ENCODE measurements around the gene RPP40.

The RPP40 gene

GRCh38 chr6:5025911-5026819 lies 22.3 kb upstream of the RPP40 start:
- Histone ChIP-seq H3K9me3 (ENCODE audit: insufficient read depth, low read length, severe bottlenecking) (no peaks in the 10 kb centered on the region), H3K36me3 (ENCODE audit: insufficient read depth, low read length) (no peaks in the 10 kb centered on the region), H2AFZ (ENCODE audit: low read depth, low read length) (no peak overlapping the region), H3K4me2 (ENCODE audit: insufficient read depth, low read length) (no peak overlapping the region), H3K4me1 (ENCODE audit: insufficient read depth, low read length) (no peaks in the 10 kb centered on the region), H3K4me3 (ENCODE audit: low read depth in 1 of 2, low read length in 2 of 2) (no peak overlapping the region), H3K9ac (ENCODE audit: low read depth, low read length) (no peak overlapping the region), H3K27me3 (ENCODE audit: insufficient read depth, low read length, poor library complexity) (no peaks in the 10 kb centered on the region), H3K79me2 (ENCODE audit: insufficient read depth, low read length) (no peaks in the 10 kb centered on the region), H4K20me1 (ENCODE audit: insufficient read depth, low read length) (no peaks in the 10 kb centered on the region), H3K27ac (ENCODE audit: low read length) (no peak overlapping the region)
- TF ChIP-seq EZH2 (IDR thresholded peaks at IDR 0.05; ENCODE audit: borderline replicate concordance, low read depth, low read length, severe bottlenecking) = no peak
- no peak for TF ChIP-seq CTCF (IDR thresholded peaks at IDR 0.05; ENCODE audit: borderline replicate concordance, extremely low read depth, low read length, poor library complexity, severe bottlenecking)
- DNase-seq = no peak
- ATAC-seq (ENCODE audit: insufficient read depth, low read depth) = no peak

GRCh38 chr6:5023923-5024322 lies 20.1 kb upstream of the RPP40 start:
- no peaks in the 10 kb centered on the region for H3K36me3 ChIP-seq (ENCODE audit: insufficient read depth, low read length)
- H3K9ac ChIP-seq (ENCODE audit: low read depth, low read length) = no peak overlapping the region
- ATAC-seq (ENCODE audit: insufficient read depth, low read depth) = no peak
- no peak overlapping the region for H3K27ac ChIP-seq (ENCODE audit: low read length)
- no peak overlapping the region for H2AFZ ChIP-seq (ENCODE audit: low read depth, low read length)
- H3K27me3 ChIP-seq (ENCODE audit: insufficient read depth, low read length, poor library complexity) = no peaks in the 10 kb centered on the region
- H3K4me1 ChIP-seq (ENCODE audit: insufficient read depth, low read length) = no peaks in the 10 kb centered on the region
- no peaks in the 10 kb centered on the region for H4K20me1 ChIP-seq (ENCODE audit: insufficient read depth, low read length)
- no peaks in the 10 kb centered on the region for H3K9me3 ChIP-seq (ENCODE audit: insufficient read depth, low read length, severe bottlenecking)
- no peak for DNase-seq
- no peak overlapping the region for H3K4me2 ChIP-seq (ENCODE audit: insufficient read depth, low read length)
- TF ChIP-seq EZH2 (IDR thresholded peaks at IDR 0.05; ENCODE audit: borderline replicate concordance, low read depth, low read length, severe bottlenecking) = no peak
- no peak for TF ChIP-seq CTCF (IDR thresholded peaks at IDR 0.05; ENCODE audit: borderline replicate concordance, extremely low read depth, low read length, poor library complexity, severe bottlenecking)
- no peak overlapping the region for H3K4me3 ChIP-seq (ENCODE audit: low read depth in 1 of 2, low read length in 2 of 2)
- no peaks in the 10 kb centered on the region for H3K79me2 ChIP-seq (ENCODE audit: insufficient read depth, low read length)

- Histone ChIP-seq H3K36me3 (ENCODE audit: insufficient read depth, low read length) (no peaks in the 10 kb centered on the region), H4K20me1 (ENCODE audit: insufficient read depth, low read length) (no peaks in the 10 kb centered on the region), H3K27ac (ENCODE audit: low read length) (no peak overlapping the region), H2AFZ (ENCODE audit: low read depth, low read length) (no peak overlapping the region), H3K9me3 (ENCODE audit: insufficient read depth, low read length, severe bottlenecking) (no peaks in the 10 kb centered on the region), H3K4me1 (ENCODE audit: insufficient read depth, low read length) (no peaks in the 10 kb centered on the region), H3K27me3 (ENCODE audit: insufficient read depth, low read length, poor library complexity) (no peaks in the 10 kb centered on the region), H3K4me3 (ENCODE audit: low read depth in 1 of 2, low read length in 2 of 2) (no peak overlapping the region), H3K79me2 (ENCODE audit: insufficient read depth, low read length) (no peaks in the 10 kb centered on the region), H3K4me2 (ENCODE audit: insufficient read depth, low read length) (no peak overlapping the region), H3K9ac (ENCODE audit: low read depth, low read length) (no peak overlapping the region)
- no peak for ATAC-seq (ENCODE audit: insufficient read depth, low read depth)
- DNase-seq = no peak
- TF ChIP-seq EZH2 (IDR thresholded peaks at IDR 0.05; ENCODE audit: borderline replicate concordance, low read depth, low read length, severe bottlenecking) (no peak), CTCF (IDR thresholded peaks at IDR 0.05; ENCODE audit: borderline replicate concordance, extremely low read depth, low read length, poor library complexity, severe bottlenecking) (no peak)
These were observed 16.3 kb upstream of the RPP40 start for GRCh38 chr6:5020142-5020541.
